DOHH2 (cell line): ENCODE results near the gene ALPK1.

Experiments
- CTCF ChIP-seq: fragments of 200-600 bp; sonication (generic); IDR thresholded peaks from one replicate; pipeline ENCODE4 v1.5.1; 2014; ENCODE audit warnings: antibody characterized with exemption, mild to moderate bottlenecking, low read depth, low read length; ENCODE audit not compliant: poor library complexity, severe bottlenecking
- EZH2phosphoT487 ChIP-seq: fragments of 200-600 bp; sonication (generic); IDR thresholded peaks from 2 replicates; pipeline ENCODE4 v1.6.1; 2017; ENCODE audit warnings: borderline replicate concordance, mild to moderate bottlenecking, antibody characterized with exemption, low read length, moderate library complexity, mixed read lengths

DNA sequence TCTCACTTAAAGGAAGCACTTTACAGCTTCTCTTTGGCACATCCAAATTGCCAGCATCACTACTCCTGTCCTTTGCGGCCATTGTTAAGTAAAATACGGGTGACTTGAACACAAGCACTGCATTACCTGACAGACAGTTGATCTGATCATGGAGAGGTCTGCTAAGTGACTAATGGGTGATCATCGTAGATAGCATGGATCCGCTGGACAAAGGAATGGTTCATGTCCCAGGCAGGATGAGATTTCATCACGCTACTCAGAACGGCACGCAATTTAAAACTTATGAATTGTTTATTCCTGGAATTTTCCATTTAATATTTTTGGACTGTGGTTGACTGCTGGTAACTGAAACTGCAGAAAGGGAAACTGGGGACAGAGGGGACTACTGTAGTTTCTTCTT, 124.7 kb downstream of the ALPK1 start:
- TF ChIP-seq CTCF (no peak), EZH2phosphoT487 (no peak)
